GM13977 (cell line): ENCODE measurements around the gene EML3.

Experiments used
- DNase-seq: peaks from one replicate; pipeline ENCODE4 v3.0.0; 2012; ENCODE audit warnings: low spot score
- CTCF ChIP-seq: IDR thresholded peaks from 2 replicates; pipeline ENCODE4 v1.5.1; 2012; ENCODE audit warnings: mild to moderate bottlenecking, control low read depth; ENCODE audit not compliant: insufficient read depth; ENCODE audit errors: extremely low read depth, missing control alignments
- in situ Hi-C: fragments of 300-500 bp; cut with MboI; formaldehyde crosslinking; loops from one replicate; pipeline ENCODE4 v1.12.0; 2022; ENCODE audit warnings: low sequenced_read_pairs, low pct_unique_long_range_greater_than_20kb, mixed read lengths, inconsistent platforms; ENCODE audit not compliant: unreplicated experiment

EML3 gene

GRCh38 chr11:62648967-62649364 lies 36.4 kb upstream of the EML3 start:
- in situ Hi-C loops, result no loop called here
- TF ChIP-seq CTCF, result no peak

GRCh38 chr11:62648185-62648966 lies 35.8 kb upstream of the EML3 start:
- no peak for DNase-seq
- in situ Hi-C loops, result no loop called here
- no peak for TF ChIP-seq CTCF

More at GRCh38 chr11:62648967-62649364, 36.4 kb upstream of the EML3 start:
- DNase-seq, result no peak

GRCh38 chr11:62647609-62648005 lies 35.0 kb upstream of the EML3 start:
- no peak for TF ChIP-seq CTCF
- no peak for DNase-seq
- in situ Hi-C loops, result no loop called here

- no peak for TF ChIP-seq CTCF
- in situ Hi-C loops, result no loop called here
- DNase-seq, result no peak
Measured at GRCh38 chr11:62646825-62647608, 34.4 kb upstream of the EML3 start.

- no peak for TF ChIP-seq CTCF
- in situ Hi-C loops, result no loop called here
- peak; percentile 100 for DNase-seq
Measured at GRCh38 chr11:62645946-62646824, 33.6 kb upstream of the EML3 start, which contains the start of gene GANAB. Gene GANAB (minus strand): TSS chr11:62646613. CDS start chr11:62646599, 14 bp downstream.

- DNase-seq, result no peak
- in situ Hi-C loops, result no loop called here
- no peak for TF ChIP-seq CTCF
Measured at GRCh38 chr11:62645671-62645945, 33.0 kb upstream of the EML3 start.
